GM15510 (cell line): ENCODE measurements around the gene MDM4.

Source experiments
- POLR2A ChIP-seq: IDR thresholded peaks from 3 replicates; pipeline ENCODE4 v1.6.1; 2011; ENCODE audit warnings: borderline replicate concordance; ENCODE audit not compliant: insufficient read length; ENCODE audit errors: extremely low read depth

MDM4 gene

GRCh38 chr1:204562075-204562990 is 46.1 kb downstream of the MDM4 start:
- no peak for TF ChIP-seq POLR2A

GRCh38 chr1:204563307-204563706 is 47.1 kb downstream of the MDM4 start:
- TF ChIP-seq POLR2A, result no peak

GRCh38 chr1:204563780-204564179 is 47.6 kb downstream of the MDM4 start:
- TF ChIP-seq POLR2A, result no peak

GRCh38 chr1:204564835-204565234 is 48.6 kb downstream of the MDM4 start:
- no peak for TF ChIP-seq POLR2A

- TF ChIP-seq POLR2A, result no peak
Measured at GRCh38 chr1:204565617-204566582, 49.7 kb downstream of the MDM4 start.

- TF ChIP-seq POLR2A, result no peak
Measured at GRCh38 chr1:204566583-204566955, 50.4 kb downstream of the MDM4 start.

GRCh38 chr1:204567071-204567470 is 50.9 kb downstream of the MDM4 start:
- no peak for TF ChIP-seq POLR2A

GRCh38 chr1:204568576-204569315 is 52.5 kb downstream of the MDM4 start:
- no peak for TF ChIP-seq POLR2A

GRCh38 chr1:204569478-204569877 is 53.3 kb downstream of the MDM4 start:
- no peak for TF ChIP-seq POLR2A

- TF ChIP-seq POLR2A, result no peak
Measured at GRCh38 chr1:204571128-204571527, 54.9 kb downstream of the MDM4 start.

- no peak for TF ChIP-seq POLR2A
Measured at GRCh38 chr1:204571631-204572030, 55.4 kb downstream of the MDM4 start.

GRCh38 chr1:204572923-204573922 is 57.0 kb downstream of the MDM4 start:
- TF ChIP-seq POLR2A, result no peak
